Parathyroid adenoma (tissue), 2 donors: Measurements from ENCODE around the gene TXNRD2.

Experiments
- H2AFZ ChIP-seq: fragments of 300-600 bp; sonication (generic); one replicate; pipeline ENCODE4 v1.7.0; 2017; ENCODE audit warnings: antibody characterized with exemption, mild to moderate bottlenecking
- H3K27ac ChIP-seq: fragments of 300-600 bp; sonication (generic); one replicate; pipeline ENCODE4 v1.7.0; 2017
- H3K27me3 ChIP-seq: fragments of 300-600 bp; sonication (generic); one replicate; pipeline ENCODE4 v1.7.0; 2017; ENCODE audit warnings: low read length; ENCODE audit not compliant: control insufficient read depth, insufficient read depth
- H3K36me3 ChIP-seq: fragments of 300-600 bp; sonication (generic); one replicate; pipeline ENCODE4 v1.7.0; 2017; ENCODE audit warnings: low read length; ENCODE audit not compliant: control insufficient read depth, insufficient read depth
- H3K4me1 ChIP-seq: fragments of 300-600 bp; sonication (generic); one replicate; pipeline ENCODE4 v1.7.0; 2017; ENCODE audit warnings: control low read depth
- H3K4me2 ChIP-seq: fragments of 300-600 bp; sonication (generic); one replicate; pipeline ENCODE4 v1.7.0; 2017; ENCODE audit warnings: low read length
- H3K4me3 ChIP-seq: fragments of 300-600 bp; sonication (generic); one replicate; pipeline ENCODE4 v1.7.0; 2017; ENCODE audit warnings: low read depth, low read length
- H3K79me2 ChIP-seq: fragments of 300-600 bp; sonication (generic); one replicate; pipeline ENCODE4 v1.7.0; 2017; ENCODE audit warnings: control low read depth
- H3K9ac ChIP-seq: fragments of 300-600 bp; sonication (generic); one replicate; pipeline ENCODE4 v1.7.0; 2017; ENCODE audit warnings: mild to moderate bottlenecking
- H3K9me3 ChIP-seq: fragments of 300-600 bp; sonication (generic); one replicate; pipeline ENCODE4 v1.7.0; 2017; ENCODE audit warnings: low read length; ENCODE audit not compliant: control insufficient read depth
- CTCF ChIP-seq: fragments of 300-600 bp; sonication (generic); IDR thresholded peaks from one replicate; pipeline ENCODE4 v1.7.0; 2017; ENCODE audit warnings: antibody characterized with exemption, mild to moderate bottlenecking
- donor health status: primary hyperparathyroidism.

TXNRD2 gene

GRCh38 chr22:19932367-19933206 lies 9.0 kb downstream of the TXNRD2 start:
- no peaks in the 10 kb centered on the region for H3K9me3 ChIP-seq
- peaks cover 4% of the 10 kb centered on the region for H3K4me1 ChIP-seq
- no peaks in the 10 kb centered on the region for H3K27me3 ChIP-seq
- no peak overlapping the region for H2AFZ ChIP-seq
- H3K9ac ChIP-seq, result no peak overlapping the region
- no peaks in the 10 kb centered on the region for H3K79me2 ChIP-seq
- H3K27ac ChIP-seq, result no peak overlapping the region
- no peaks in the 10 kb centered on the region for H3K36me3 ChIP-seq
- H3K4me2 ChIP-seq, result no peak overlapping the region
- no peak overlapping the region for H3K4me3 ChIP-seq
- TF ChIP-seq CTCF, result no peak

- no peak for TF ChIP-seq CTCF
- Histone ChIP-seq H2AFZ (no peak overlapping the region), H3K27me3 (no peaks in the 10 kb centered on the region), H3K4me2 (no peak overlapping the region), H3K4me1 (peaks cover 4% of the 10 kb centered on the region), H3K4me3 (no peak overlapping the region), H3K9me3 (no peaks in the 10 kb centered on the region), H3K27ac (no peak overlapping the region), H3K79me2 (no peaks in the 10 kb centered on the region), H3K36me3 (no peaks in the 10 kb centered on the region), H3K9ac (no peak overlapping the region)
Observed at GRCh38 chr22:19931514-19931913, 10.1 kb downstream of the TXNRD2 start.

GRCh38 chr22:19930551-19931486 lies 10.8 kb downstream of the TXNRD2 start:
- Histone ChIP-seq H3K4me2 (no peak overlapping the region), H3K27ac (no peak overlapping the region), H3K9me3 (no peaks in the 10 kb centered on the region), H3K4me3 (no peak overlapping the region), H2AFZ (no peak overlapping the region), H3K27me3 (no peaks in the 10 kb centered on the region), H3K79me2 (no peaks in the 10 kb centered on the region), H3K4me1 (peaks cover 4% of the 10 kb centered on the region), H3K9ac (no peak overlapping the region), H3K36me3 (no peaks in the 10 kb centered on the region)
- no peak for TF ChIP-seq CTCF

GRCh38 chr22:19929586-19930550 lies 11.8 kb downstream of the TXNRD2 start:
- H3K9ac ChIP-seq, result no peak overlapping the region
- H3K27ac ChIP-seq, result no peak overlapping the region
- H3K4me1 ChIP-seq, result peaks cover 4% of the 10 kb centered on the region
- no peak overlapping the region for H3K4me2 ChIP-seq
- no peaks in the 10 kb centered on the region for H3K79me2 ChIP-seq
- H3K36me3 ChIP-seq, result no peaks in the 10 kb centered on the region
- H2AFZ ChIP-seq, result no peak overlapping the region
- H3K27me3 ChIP-seq, result no peaks in the 10 kb centered on the region
- H3K9me3 ChIP-seq, result no peaks in the 10 kb centered on the region
- no peak overlapping the region for H3K4me3 ChIP-seq
- TF ChIP-seq CTCF, result no peak
